Mesothelial cell of epicardium (in vitro differentiated cells): Measurements from ENCODE around the gene KIF16B. TPM values are rescaled to one million over a fixed set of nuclear protein-coding genes. Genes with fewer than 3 reads are reported as not detected.

ENCODE experiments used
- DNase-seq, 2 experiments: peaks; one replicate each; pipeline ENCODE4 v3.0.0; 2021; ENCODE audit warnings: low spot score in 2 of 2; ENCODE audit not compliant: unreplicated experiment in 2 of 2
- H3K27ac Mint-ChIP-seq: 2 replicates; pipeline ENCODE4 v1.8.0; 2021; ENCODE audit warnings: mixed read lengths
- H3K27me3 Mint-ChIP-seq: 2 replicates; pipeline ENCODE4 v1.8.0; 2021; ENCODE audit warnings: low read depth, mixed read lengths
- H3K36me3 Mint-ChIP-seq: 2 replicates; pipeline ENCODE4 v1.8.0; 2021; ENCODE audit warnings: mixed read lengths
- H3K4me1 Mint-ChIP-seq: 2 replicates; pipeline ENCODE4 v1.8.0; 2021; ENCODE audit warnings: mixed read lengths
- H3K4me3 Mint-ChIP-seq: 2 replicates; pipeline ENCODE4 v1.8.0; 2021; ENCODE audit warnings: mild to moderate bottlenecking, moderate library complexity, mixed read lengths
- H3K9me3 Mint-ChIP-seq: 2 replicates; pipeline ENCODE4 v1.8.0; 2021; ENCODE audit warnings: mixed read lengths
- total RNA-seq: library from RNA; stranded (reverse); gene quantifications from 3 replicates; pipeline ENCODE4 v1.2.1, GENCODE V29; 2021
- TF ChIP-seq, protein P1 (sequence below): fragments of 200-600 bp; sonication (generic); IDR thresholded peaks from one replicate; pipeline ENCODE4 v1.5.0; 2021; ENCODE audit warnings: antibody characterized with exemption; ENCODE audit not compliant: unreplicated experiment

Gene KIF16B
- total RNA-seq, 1 donor from 2014 or later: 12.8 TPM

DNA sequence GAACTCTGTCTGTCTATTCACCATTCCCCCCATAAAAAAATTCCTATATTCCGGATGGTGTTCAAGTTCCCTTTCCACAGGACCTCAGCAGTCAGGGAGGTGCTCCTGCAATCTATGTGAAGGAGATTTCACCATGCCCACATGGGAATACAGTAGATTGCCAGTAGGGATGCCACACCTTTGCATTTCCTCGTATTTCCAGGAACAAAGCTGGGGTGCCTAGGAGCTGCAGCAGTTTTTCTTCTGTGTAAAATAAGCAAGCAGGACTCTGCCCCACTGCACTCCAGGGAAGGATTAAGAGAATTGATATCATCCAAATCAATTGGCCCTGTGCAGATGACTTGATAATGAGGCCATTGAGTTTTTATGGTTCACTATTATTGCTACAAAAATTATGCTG lies 7.4 kb upstream of the KIF16B start:
- no peaks in the 10 kb centered on the region for H3K36me3 Mint-ChIP-seq
- peaks cover 3% of the 10 kb centered on the region for H3K27me3 Mint-ChIP-seq
- peaks cover 8% of the 10 kb centered on the region for H3K4me1 Mint-ChIP-seq
- H3K9me3 Mint-ChIP-seq: no peaks in the 10 kb centered on the region
- TF ChIP-seq, protein P1, sequence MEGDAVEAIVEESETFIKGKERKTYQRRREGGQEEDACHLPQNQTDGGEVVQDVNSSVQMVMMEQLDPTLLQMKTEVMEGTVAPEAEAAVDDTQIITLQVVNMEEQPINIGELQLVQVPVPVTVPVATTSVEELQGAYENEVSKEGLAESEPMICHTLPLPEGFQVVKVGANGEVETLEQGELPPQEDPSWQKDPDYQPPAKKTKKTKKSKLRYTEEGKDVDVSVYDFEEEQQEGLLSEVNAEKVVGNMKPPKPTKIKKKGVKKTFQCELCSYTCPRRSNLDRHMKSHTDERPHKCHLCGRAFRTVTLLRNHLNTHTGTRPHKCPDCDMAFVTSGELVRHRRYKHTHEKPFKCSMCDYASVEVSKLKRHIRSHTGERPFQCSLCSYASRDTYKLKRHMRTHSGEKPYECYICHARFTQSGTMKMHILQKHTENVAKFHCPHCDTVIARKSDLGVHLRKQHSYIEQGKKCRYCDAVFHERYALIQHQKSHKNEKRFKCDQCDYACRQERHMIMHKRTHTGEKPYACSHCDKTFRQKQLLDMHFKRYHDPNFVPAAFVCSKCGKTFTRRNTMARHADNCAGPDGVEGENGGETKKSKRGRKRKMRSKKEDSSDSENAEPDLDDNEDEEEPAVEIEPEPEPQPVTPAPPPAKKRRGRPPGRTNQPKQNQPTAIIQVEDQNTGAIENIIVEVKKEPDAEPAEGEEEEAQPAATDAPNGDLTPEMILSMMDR: no peak
- no peak for DNase-seq
- H3K4me3 Mint-ChIP-seq: no peak overlapping the region
- peak overlapping the region; percentile 20 for H3K27ac Mint-ChIP-seq

DNA sequence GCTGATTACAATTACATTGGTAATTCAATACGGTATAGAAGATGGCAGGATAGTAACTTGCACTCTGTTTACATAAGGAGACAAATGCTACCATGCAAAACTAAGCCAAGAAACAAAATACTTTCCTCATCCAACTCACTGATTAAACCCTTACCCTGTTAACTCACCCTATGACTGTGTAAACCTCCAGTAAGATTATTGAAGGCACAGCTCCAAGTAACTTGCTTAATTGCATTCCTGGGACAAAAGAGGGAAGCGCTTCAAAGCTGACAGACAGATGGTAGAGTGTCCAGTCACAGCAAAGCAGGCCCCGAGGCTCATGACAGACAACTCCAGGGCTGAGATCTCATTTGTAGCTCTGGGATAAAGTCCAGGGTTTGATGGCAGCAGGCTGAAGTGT lies 6.9 kb upstream of the KIF16B start:
- no peaks in the 10 kb centered on the region for H3K9me3 Mint-ChIP-seq
- no peak overlapping the region for H3K4me3 Mint-ChIP-seq
- H3K4me1 Mint-ChIP-seq: peaks cover 12% of the 10 kb centered on the region
- H3K27ac Mint-ChIP-seq: peak overlapping the region; percentile 20
- peaks cover 3% of the 10 kb centered on the region for H3K27me3 Mint-ChIP-seq
- H3K36me3 Mint-ChIP-seq: no peaks in the 10 kb centered on the region
- TF ChIP-seq, protein P1: no peak
- DNase-seq: no peak

DNA sequence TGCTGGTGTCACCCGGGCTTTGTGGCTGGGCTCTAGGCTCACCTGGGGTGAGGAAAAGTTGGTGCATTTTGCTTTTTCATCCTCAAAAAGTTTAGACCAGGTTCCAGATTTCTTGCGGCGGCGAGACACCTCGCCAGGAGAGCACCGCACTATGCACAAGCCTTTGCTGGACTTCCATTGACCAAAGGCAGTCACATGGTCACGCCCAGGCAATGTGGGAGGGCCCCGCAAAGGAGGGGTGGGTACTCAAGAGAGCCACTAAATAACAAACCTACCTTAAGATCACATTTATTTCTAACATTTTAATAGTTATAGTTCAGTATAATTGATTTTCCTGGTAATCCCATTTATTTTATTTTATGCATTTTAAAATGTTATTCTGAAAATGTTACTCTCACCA lies 3.0 kb upstream of the KIF16B start:
- DNase-seq: no peak
- no peak overlapping the region for H3K27ac Mint-ChIP-seq
- TF ChIP-seq, protein P1: no peak
- H3K27me3 Mint-ChIP-seq: no peaks in the 10 kb centered on the region
- peaks cover 36% of the 10 kb centered on the region for H3K4me1 Mint-ChIP-seq
- no peak overlapping the region for H3K4me3 Mint-ChIP-seq
- no peaks in the 10 kb centered on the region for H3K9me3 Mint-ChIP-seq
- H3K36me3 Mint-ChIP-seq: no peaks in the 10 kb centered on the region

DNA sequence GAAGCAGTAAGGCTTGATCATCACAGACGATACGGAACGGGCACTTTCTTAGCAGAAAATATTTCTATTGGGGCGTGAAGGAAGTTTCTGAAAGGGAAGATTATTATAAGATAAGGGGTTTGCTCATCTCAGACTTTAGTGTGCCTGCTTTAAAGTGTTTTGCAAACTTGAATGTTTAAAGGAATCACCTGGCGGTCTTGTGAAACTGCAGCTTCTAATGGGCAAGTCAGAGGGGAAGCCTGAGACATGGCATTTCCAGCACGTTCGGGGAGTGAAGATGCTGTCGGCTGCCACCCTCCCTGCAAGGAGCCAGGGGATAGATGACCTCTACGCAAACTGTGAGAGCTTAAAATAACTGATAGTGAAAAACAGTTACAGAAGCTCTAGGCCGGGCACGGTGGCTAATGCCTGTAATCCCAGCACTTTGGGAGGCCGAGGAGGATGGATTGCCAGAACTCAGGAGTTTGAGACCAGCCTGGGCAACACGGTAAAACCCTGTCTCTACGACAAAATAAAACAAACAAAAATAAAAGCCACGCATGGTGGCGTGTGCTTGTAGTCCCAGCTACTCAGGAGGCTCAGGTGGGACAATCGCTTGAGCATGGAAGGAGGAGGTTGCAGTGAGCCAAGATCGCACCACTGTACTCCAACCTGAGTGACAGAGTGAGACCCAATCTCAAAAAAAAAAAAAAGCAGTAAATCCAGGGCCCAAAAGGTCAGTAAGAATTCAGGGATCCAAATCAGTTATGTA lies 2.3 kb upstream of the KIF16B start:
- Mint-ChIP-seq H3K27ac (peak overlapping the region; percentile 81), H3K36me3 (no peaks in the 10 kb centered on the region), H3K9me3 (no peaks in the 10 kb centered on the region), H3K4me1 (peaks cover 39% of the 10 kb centered on the region), H3K27me3 (no peaks in the 10 kb centered on the region), H3K4me3 (peak overlapping the region; percentile 80)
- TF ChIP-seq, protein P1: no peak
- DNase-seq: no peak

DNA sequence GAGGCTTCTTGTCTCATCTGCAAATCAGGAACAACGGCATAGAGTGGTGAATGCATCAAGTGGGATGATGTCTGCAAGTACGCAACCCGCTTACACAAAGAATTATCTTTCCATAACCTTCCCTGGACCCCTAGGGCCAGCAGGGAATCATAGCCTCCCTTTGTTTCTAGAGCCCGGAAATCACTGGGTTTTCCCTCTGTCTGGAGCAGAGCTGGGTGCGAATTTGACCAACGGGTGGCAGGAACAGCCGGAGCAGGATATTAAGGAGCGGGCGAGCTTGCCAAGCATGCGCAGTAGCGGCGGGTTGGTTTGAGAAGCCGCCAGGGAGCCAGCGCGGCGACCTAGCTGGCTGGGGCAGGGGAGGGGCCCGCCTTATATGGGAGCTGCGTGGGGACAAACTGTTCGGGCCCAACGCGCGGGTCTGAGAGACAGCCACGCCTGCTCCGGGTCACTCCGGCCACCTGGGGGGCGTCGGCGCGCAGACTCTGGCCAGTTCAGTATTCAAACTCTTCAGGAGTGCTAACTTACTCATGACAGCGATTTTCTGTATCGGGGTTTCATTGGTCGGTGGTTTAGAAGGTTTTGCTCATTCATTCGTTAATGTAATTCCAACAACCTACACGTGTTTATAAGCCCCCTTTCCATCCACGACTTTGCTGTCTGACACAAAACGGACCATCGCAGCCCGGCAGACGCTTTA lies 1.6 kb upstream of the KIF16B start:
- peak overlapping the region; percentile 80 for H3K4me3 Mint-ChIP-seq
- peak; percentile 50 to 78 for DNase-seq
- no peaks in the 10 kb centered on the region for H3K36me3 Mint-ChIP-seq
- peak overlapping the region; percentile 81 for H3K27ac Mint-ChIP-seq
- H3K9me3 Mint-ChIP-seq: no peaks in the 10 kb centered on the region
- no peaks in the 10 kb centered on the region for H3K27me3 Mint-ChIP-seq
- peaks cover 31% of the 10 kb centered on the region for H3K4me1 Mint-ChIP-seq
- TF ChIP-seq, protein P1: no peak
